Measurements from ENCODE around the gene ASH1L. TPM values are rescaled to one million over a fixed set of nuclear protein-coding genes. Genes with fewer than 3 reads are reported as not detected.

Gene ASH1L
- total and polyA plus RNA-seq, 9 of the 15 experiments (the other 6 are each of a cell fraction or from before 2014, with no cell fraction given) = 2.0 to 23.3 (median 14.6) TPM

DNA sequence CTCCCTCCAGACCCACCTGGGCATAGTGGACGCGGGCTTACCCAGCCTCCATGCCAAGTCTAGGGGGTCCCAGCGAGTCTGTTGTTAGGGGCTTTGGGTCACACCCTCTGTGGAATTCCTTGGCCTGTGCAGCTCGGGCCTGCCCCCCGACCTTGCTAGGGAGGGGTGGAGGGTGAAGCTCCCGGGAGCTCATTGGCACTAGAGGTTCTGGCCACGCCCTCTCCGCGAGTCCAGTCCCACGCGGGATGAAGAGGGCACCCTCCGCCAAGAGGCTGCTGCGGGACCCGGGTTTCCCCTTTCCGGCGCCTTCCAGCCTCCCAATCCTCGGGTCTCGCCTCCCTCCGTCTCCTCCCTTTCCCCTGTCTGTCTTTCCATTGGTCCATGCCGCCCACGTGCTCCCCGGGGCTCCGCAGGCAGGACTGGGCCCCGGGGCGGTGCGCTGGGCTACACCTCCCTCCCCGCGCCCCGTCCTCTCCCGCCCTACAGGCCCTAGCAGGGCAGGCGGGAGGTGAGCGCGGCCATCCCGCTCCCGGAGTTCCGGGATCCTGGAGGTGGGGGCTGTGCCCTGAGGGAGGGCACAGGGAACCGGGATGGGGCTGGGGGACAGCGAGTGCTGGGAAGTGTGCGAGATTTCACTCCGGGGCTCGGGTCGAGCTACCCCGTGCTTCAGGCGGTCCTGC lies 238.4 kb downstream of the ASH1L start (continued):
- TF ChIP-seq, protein P1, sequence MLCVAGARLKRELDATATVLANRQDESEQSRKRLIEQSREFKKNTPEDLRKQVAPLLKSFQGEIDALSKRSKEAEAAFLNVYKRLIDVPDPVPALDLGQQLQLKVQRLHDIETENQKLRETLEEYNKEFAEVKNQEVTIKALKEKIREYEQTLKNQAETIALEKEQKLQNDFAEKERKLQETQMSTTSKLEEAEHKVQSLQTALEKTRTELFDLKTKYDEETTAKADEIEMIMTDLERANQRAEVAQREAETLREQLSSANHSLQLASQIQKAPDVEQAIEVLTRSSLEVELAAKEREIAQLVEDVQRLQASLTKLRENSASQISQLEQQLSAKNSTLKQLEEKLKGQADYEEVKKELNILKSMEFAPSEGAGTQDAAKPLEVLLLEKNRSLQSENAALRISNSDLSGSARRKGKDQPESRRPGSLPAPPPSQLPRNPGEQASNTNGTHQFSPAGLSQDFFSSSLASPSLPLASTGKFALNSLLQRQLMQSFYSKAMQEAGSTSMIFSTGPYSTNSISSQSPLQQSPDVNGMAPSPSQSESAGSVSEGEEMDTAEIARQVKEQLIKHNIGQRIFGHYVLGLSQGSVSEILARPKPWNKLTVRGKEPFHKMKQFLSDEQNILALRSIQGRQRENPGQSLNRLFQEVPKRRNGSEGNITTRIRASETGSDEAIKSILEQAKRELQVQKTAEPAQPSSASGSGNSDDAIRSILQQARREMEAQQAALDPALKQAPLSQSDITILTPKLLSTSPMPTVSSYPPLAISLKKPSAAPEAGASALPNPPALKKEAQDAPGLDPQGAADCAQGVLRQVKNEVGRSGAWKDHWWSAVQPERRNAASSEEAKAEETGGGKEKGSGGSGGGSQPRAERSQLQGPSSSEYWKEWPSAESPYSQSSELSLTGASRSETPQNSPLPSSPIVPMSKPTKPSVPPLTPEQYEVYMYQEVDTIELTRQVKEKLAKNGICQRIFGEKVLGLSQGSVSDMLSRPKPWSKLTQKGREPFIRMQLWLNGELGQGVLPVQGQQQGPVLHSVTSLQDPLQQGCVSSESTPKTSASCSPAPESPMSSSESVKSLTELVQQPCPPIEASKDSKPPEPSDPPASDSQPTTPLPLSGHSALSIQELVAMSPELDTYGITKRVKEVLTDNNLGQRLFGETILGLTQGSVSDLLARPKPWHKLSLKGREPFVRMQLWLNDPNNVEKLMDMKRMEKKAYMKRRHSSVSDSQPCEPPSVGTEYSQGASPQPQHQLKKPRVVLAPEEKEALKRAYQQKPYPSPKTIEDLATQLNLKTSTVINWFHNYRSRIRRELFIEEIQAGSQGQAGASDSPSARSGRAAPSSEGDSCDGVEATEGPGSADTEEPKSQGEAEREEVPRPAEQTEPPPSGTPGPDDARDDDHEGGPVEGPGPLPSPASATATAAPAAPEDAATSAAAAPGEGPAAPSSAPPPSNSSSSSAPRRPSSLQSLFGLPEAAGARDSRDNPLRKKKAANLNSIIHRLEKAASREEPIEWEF (CRISPR knock-in tag; IDR thresholded peaks at IDR 0.05) = no peak
- TF ChIP-seq HDAC2 (IDR thresholded peaks at IDR 0.05) (peak; percentile 78), FOXJ3 (CRISPR knock-in tag; IDR thresholded peaks at IDR 0.05) (no peak), NUFIP1 (IDR thresholded peaks at IDR 0.05; ENCODE audit: partially characterized antibody) (no peak), SUPT5H (IDR thresholded peaks at IDR 0.05) (peak; percentile 78), SRSF9 (IDR thresholded peaks at IDR 0.05; ENCODE audit: borderline replicate concordance, low read depth, low read length) (no peak), DACH1 (IDR thresholded peaks at IDR 0.05; ENCODE audit: partially characterized antibody) (no peak), LARP7 (IDR thresholded peaks at IDR 0.05) (no peak), ZNF431 (CRISPR knock-in tag; IDR thresholded peaks at IDR 0.05) (no peak), TAL1 (IDR thresholded peaks at IDR 0.05) (no peak), ZBTB17 (CRISPR knock-in tag; IDR thresholded peaks at IDR 0.05) (no peak)
- TF ChIP-seq, protein P2, sequence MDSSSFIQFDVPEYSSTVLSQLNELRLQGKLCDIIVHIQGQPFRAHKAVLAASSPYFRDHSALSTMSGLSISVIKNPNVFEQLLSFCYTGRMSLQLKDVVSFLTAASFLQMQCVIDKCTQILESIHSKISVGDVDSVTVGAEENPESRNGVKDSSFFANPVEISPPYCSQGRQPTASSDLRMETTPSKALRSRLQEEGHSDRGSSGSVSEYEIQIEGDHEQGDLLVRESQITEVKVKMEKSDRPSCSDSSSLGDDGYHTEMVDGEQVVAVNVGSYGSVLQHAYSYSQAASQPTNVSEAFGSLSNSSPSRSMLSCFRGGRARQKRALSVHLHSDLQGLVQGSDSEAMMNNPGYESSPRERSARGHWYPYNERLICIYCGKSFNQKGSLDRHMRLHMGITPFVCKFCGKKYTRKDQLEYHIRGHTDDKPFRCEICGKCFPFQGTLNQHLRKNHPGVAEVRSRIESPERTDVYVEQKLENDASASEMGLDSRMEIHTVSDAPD (CRISPR knock-in tag; IDR thresholded peaks at IDR 0.05) = no peak
- TF ChIP-seq, protein P3, sequence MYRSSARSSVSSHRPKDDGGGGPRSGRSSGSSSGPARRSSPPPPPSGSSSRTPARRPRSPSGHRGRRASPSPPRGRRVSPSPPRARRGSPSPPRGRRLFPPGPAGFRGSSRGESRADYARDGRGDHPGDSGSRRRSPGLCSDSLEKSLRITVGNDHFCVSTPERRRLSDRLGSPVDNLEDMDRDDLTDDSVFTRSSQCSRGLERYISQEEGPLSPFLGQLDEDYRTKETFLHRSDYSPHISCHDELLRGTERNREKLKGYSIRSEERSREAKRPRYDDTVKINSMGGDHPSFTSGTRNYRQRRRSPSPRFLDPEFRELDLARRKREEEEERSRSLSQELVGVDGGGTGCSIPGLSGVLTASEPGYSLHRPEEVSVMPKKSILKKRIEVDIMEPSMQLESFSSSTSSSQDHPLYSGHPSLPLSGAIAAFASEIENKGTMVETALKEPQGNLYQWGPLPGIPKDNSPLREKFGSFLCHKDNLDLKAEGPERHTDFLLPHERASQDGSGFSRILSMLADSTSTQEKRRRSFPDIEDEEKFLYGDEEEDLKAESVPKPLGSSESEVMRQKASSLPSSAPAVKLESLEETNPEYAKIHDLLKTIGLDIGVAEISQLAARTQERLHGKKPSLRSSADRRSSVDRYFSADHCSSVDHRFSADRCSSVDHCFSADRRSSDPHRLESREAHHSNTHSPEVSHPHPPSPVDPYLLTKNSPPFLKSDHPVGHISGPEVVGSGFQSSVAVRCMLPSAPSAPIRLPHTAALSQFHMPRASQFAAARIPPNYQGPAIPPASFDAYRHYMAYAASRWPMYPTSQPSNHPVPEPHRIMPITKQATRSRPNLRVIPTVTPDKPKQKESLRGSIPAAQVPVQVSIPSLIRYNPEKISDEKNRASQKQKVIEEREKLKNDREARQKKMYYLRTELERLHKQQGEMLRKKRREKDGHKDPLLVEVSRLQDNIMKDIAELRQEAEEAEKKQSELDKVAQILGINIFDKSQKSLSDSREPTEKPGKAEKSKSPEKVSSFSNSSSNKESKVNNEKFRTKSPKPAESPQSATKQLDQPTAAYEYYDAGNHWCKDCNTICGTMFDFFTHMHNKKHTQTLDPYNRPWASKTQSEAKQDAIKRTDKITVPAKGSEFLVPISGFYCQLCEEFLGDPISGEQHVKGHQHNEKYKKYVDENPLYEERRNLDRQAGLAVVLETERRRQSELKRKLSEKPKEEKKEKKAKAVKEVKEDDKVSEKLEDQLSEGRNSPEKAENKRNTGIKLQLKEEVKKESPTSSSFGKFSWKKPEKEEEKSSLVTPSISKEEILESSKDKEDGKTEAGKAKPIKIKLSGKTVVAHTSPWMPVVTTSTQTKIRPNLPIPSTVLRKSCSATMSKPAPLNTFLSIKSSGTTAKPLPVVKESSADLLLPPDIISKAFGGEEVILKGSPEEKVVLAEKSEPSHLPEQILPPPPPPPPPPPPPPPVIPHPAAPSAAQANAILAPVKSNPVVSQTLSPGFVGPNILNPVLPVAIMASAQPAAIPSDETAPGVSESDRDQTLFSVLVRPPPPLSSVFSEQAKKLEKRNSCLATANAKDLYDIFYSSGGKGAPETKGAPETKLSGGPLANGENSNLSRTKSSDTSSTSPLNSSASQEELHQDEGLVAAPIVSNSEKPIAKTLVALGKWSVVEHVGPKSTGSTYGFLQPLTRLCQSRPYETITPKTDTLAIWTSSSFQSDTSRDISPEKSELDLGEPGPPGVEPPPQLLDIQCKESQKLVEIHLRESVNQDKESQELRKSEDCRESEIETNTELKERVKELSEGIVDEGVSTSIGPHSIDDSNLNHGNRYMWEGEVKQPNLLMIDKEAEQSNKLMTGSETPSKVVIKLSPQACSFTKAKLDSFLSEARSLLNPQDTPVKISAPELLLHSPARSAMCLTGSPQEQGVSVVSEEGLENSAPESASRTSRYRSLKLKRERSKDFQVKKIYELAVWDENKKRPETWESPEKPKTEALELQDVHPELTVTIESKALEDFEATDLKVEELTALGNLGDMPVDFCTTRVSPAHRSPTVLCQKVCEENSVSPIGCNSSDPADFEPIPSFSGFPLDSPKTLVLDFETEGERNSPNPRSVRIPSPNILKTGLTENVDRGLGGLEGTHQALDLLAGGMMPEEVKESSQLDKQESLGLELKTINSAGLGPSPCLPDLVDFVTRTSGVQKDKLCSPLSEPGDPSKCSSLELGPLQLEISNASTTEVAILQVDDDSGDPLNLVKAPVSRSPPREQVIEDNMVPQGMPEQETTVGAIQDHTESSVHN (IDR thresholded peaks at IDR 0.05; ENCODE audit: borderline replicate concordance in 1 of 2, low read depth in 1 of 2) = no peak
